ENCODE results near the gene KIAA1671.
"Not testable (repeated sequence)": the region's sequence is repeated elsewhere in the genome, so short reads cannot be mapped to it uniquely, and the experiment has no call there.

KIAA1671 gene

DNA sequence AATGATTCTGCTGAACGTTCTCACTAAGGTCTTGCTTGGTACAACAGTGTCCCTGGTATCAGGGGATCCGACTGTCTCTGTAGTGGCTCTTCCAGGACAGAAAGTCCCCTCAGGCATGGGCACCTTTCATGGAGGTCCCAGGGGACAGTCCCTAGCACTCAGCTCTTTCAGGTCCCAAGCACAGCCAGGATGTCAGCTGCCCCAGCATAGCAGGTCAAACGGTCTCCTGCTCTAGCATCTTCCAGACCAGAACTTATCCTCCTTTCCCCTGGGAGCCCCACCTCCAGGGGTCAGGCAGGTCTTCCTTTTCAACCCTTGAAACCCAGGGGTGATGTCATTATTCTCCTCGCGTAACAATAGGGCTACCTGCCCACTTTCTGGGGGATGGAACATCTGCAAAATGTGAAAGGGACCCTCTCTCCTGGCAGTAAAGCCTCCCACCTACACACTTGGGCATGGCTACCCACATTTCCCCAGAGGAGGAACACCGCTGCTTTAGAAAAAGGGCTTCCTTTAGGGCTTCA, 222.4 kb downstream of the KIAA1671 start:
- no peak for DNase-seq (ENCODE audit: low read depth)
- H3K4me3 ChIP-seq (ENCODE audit: low read depth, low read length) = no peak overlapping the region

DNA sequence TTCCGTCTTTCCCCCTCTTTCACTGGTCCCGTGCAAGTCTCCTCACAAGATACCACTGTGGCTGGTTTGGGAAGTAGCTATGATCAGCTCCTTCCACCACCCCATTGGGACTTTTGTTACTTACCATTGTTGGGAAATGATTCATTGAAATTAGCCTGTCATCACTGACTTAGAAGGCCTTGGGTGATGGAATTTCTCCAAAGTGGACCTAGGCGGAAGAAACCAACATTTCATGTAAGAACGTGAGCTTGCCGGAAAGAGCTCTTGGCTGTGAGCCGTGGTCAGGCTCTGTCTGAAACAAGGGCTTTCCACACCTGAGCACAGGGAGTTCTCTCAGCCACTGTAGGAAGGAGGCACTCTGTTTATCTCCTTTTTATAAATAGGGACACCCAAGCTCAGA, 223.7 kb downstream of the KIAA1671 start:
- DNase-seq (ENCODE audit: low read depth) = no peak
- TF ChIP-seq, protein P1, sequence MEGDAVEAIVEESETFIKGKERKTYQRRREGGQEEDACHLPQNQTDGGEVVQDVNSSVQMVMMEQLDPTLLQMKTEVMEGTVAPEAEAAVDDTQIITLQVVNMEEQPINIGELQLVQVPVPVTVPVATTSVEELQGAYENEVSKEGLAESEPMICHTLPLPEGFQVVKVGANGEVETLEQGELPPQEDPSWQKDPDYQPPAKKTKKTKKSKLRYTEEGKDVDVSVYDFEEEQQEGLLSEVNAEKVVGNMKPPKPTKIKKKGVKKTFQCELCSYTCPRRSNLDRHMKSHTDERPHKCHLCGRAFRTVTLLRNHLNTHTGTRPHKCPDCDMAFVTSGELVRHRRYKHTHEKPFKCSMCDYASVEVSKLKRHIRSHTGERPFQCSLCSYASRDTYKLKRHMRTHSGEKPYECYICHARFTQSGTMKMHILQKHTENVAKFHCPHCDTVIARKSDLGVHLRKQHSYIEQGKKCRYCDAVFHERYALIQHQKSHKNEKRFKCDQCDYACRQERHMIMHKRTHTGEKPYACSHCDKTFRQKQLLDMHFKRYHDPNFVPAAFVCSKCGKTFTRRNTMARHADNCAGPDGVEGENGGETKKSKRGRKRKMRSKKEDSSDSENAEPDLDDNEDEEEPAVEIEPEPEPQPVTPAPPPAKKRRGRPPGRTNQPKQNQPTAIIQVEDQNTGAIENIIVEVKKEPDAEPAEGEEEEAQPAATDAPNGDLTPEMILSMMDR (IDR thresholded peaks at IDR 0.05; ENCODE audit: insufficient read depth, low read depth, low read length, missing control alignments) = no peak
- H3K4me3 ChIP-seq (ENCODE audit: low read depth, low read length) = no peak overlapping the region

More for the DNA sequence above, 222.4 kb downstream of the KIAA1671 start:
- TF ChIP-seq, protein P1 (IDR thresholded peaks at IDR 0.05; ENCODE audit: insufficient read depth, low read depth, low read length, missing control alignments) = no peak

DNA sequence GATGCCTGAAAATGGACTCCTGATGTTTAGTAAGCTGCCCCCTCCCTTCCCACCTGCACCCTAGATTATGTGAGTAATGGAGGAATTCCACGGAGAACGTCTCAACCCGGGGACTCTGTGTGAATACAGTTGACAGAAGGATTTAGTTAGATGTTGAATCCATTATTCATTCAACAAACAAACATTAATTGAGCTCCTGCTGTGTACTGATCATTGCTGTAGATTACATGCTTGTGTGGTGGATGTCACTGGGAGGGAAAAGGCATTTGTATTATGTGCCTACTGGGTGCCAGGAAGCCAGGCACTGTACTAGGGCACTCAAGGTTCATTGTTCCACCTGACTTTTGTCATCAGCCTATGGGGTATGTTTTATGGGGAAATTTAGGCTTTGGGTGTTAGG, 224.3 kb downstream of the KIAA1671 start:
- no peak for DNase-seq (ENCODE audit: low read depth)
- H3K4me3 ChIP-seq (ENCODE audit: low read depth, low read length) = no peak overlapping the region
- TF ChIP-seq, protein P1 (IDR thresholded peaks at IDR 0.05; ENCODE audit: insufficient read depth, low read depth, low read length, missing control alignments) = no peak

DNA sequence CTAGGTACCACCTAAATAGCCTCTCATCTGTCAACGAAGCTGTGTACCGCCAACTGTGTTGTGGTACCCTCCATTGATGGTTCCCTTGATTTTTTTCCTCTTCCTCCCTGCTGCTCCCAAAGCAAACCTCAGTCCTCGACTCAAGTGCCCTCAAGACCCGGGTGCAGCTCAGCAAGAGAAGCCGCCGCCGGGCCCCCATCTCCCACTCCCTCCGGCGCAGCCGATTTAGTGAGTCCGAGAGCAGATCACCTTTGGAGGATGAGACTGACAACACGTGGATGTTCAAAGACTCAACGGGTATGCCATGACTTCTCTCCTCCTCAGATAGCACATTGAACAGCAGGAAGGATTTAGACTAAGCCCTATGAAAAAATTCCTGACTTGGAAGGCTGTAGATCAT, 224.7 kb downstream of the KIAA1671 start:
- TF ChIP-seq, protein P1 (IDR thresholded peaks at IDR 0.05; ENCODE audit: insufficient read depth, low read depth, low read length, missing control alignments) = no peak
- no peak overlapping the region for H3K4me3 ChIP-seq (ENCODE audit: low read depth, low read length)
- no peak for DNase-seq (ENCODE audit: low read depth)

DNA sequence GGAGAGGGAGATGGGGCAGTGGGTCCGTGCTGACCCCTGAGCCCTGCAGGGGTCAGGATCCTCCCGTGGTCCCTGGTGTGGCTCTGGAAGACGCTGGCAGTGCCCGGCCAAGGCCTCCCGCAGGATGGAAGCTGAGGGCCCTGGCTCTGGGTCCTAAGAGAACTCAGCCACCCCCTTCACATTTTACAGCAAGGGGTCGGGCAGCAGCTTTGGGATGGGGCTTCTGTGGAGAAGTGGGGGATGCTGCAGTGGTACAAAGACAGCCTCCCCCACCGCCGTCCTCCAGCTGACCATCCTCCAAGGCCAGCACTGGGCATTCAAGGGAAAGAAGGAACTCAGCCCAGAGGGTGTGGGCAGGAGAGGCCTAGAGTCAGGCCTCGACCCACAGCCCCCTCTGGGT, 225.4 kb downstream of the KIAA1671 start:
- TF ChIP-seq, protein P1 (IDR thresholded peaks at IDR 0.05; ENCODE audit: insufficient read depth, low read depth, low read length, missing control alignments) = no peak

DNA sequence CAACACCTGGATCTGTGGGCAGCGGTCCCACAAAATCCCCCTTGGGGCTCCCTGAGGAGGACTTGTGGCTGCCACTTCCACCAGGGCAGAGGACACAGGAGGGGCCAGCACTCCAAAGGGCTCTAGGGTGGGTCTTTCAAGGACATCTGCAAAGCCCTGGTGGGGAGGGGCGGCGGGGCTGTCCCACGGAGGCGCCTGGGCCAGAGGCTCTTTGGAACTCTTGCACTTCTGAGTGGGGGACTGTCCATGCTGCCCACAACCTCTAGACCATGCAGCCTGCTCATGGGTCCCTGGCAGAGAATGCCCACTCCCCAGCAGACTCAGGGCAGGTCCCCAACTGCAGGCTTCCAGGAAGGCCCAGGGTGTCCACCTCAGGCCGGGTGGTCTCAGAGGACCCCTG, 225.8 kb downstream of the KIAA1671 start:
- not testable (repeated sequence) for H3K4me3 ChIP-seq (ENCODE audit: low read depth, low read length); DNase-seq (ENCODE audit: low read depth)

More for the DNA sequence above, 225.4 kb downstream of the KIAA1671 start:
- no peak overlapping the region for H3K4me3 ChIP-seq (ENCODE audit: low read depth, low read length)
- DNase-seq (ENCODE audit: low read depth) = no peak

DNA sequence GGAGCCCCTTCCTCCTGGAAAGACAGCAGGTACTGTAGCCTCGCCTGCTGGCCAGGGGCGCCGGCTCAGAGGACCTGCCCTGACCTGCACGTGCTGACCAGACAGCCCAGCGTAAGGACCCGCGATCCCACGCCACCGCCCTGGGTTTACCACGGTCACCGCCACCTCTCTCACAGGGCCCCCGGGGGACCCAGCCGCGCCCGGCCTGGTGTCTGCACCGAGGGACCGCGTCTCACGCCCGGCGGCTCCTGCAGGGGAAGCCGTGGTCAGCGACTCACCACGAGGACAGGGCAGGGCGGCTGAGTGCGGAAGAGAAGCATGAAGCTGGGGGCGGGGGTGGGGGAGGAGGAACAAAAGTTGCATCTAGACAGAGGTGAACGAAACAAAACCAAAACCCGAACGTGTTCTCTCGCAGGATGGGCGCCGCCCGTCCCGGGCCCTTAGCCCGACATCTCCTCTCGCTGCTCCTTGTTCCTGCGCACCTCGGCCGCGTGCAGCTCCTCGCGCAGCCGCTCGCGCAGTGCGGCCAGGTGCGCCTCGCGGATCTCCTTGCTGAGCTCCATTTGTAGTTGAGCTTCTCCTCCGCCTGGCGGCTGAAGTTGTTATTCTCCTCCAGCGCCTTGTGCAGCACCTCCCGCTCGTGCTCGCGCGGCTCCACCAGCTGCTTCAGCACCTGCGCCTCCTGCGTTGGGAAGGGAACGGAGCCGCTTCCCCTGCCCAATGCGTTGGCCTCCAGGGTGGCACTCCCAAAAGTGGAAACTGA, 226.5 kb downstream of the KIAA1671 start:
- peak overlapping the region; percentile 37 for H3K4me3 ChIP-seq (ENCODE audit: low read depth, low read length)
- not testable (repeated sequence) for DNase-seq (ENCODE audit: low read depth)

Data from GM12865 (cell line).